ENCODE results near the gene PHYHD1. TPM values are rescaled to one million over a fixed set of nuclear protein-coding genes. Genes with fewer than 3 reads are reported as not detected.

Gene PHYHD1
- total and polyA plus RNA-seq, 2 of the 13 experiments (the other 11 are each of a cell fraction or from before 2014, with no cell fraction given): 10.6 to 25.3 TPM

- TF ChIP-seq, protein P1, sequence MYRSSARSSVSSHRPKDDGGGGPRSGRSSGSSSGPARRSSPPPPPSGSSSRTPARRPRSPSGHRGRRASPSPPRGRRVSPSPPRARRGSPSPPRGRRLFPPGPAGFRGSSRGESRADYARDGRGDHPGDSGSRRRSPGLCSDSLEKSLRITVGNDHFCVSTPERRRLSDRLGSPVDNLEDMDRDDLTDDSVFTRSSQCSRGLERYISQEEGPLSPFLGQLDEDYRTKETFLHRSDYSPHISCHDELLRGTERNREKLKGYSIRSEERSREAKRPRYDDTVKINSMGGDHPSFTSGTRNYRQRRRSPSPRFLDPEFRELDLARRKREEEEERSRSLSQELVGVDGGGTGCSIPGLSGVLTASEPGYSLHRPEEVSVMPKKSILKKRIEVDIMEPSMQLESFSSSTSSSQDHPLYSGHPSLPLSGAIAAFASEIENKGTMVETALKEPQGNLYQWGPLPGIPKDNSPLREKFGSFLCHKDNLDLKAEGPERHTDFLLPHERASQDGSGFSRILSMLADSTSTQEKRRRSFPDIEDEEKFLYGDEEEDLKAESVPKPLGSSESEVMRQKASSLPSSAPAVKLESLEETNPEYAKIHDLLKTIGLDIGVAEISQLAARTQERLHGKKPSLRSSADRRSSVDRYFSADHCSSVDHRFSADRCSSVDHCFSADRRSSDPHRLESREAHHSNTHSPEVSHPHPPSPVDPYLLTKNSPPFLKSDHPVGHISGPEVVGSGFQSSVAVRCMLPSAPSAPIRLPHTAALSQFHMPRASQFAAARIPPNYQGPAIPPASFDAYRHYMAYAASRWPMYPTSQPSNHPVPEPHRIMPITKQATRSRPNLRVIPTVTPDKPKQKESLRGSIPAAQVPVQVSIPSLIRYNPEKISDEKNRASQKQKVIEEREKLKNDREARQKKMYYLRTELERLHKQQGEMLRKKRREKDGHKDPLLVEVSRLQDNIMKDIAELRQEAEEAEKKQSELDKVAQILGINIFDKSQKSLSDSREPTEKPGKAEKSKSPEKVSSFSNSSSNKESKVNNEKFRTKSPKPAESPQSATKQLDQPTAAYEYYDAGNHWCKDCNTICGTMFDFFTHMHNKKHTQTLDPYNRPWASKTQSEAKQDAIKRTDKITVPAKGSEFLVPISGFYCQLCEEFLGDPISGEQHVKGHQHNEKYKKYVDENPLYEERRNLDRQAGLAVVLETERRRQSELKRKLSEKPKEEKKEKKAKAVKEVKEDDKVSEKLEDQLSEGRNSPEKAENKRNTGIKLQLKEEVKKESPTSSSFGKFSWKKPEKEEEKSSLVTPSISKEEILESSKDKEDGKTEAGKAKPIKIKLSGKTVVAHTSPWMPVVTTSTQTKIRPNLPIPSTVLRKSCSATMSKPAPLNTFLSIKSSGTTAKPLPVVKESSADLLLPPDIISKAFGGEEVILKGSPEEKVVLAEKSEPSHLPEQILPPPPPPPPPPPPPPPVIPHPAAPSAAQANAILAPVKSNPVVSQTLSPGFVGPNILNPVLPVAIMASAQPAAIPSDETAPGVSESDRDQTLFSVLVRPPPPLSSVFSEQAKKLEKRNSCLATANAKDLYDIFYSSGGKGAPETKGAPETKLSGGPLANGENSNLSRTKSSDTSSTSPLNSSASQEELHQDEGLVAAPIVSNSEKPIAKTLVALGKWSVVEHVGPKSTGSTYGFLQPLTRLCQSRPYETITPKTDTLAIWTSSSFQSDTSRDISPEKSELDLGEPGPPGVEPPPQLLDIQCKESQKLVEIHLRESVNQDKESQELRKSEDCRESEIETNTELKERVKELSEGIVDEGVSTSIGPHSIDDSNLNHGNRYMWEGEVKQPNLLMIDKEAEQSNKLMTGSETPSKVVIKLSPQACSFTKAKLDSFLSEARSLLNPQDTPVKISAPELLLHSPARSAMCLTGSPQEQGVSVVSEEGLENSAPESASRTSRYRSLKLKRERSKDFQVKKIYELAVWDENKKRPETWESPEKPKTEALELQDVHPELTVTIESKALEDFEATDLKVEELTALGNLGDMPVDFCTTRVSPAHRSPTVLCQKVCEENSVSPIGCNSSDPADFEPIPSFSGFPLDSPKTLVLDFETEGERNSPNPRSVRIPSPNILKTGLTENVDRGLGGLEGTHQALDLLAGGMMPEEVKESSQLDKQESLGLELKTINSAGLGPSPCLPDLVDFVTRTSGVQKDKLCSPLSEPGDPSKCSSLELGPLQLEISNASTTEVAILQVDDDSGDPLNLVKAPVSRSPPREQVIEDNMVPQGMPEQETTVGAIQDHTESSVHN (CRISPR knock-in tag; IDR thresholded peaks at IDR 0.05): no peak
- TF ChIP-seq, protein P2, sequence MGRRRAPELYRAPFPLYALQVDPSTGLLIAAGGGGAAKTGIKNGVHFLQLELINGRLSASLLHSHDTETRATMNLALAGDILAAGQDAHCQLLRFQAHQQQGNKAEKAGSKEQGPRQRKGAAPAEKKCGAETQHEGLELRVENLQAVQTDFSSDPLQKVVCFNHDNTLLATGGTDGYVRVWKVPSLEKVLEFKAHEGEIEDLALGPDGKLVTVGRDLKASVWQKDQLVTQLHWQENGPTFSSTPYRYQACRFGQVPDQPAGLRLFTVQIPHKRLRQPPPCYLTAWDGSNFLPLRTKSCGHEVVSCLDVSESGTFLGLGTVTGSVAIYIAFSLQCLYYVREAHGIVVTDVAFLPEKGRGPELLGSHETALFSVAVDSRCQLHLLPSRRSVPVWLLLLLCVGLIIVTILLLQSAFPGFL (CRISPR knock-in tag; IDR thresholded peaks at IDR 0.05): no peak
- TF ChIP-seq NR3C1 (CRISPR knock-in tag; IDR thresholded peaks at IDR 0.05): no peak
- no peak for TF ChIP-seq ZNF333 (CRISPR knock-in tag; IDR thresholded peaks at IDR 0.05; ENCODE audit: borderline replicate concordance)
- TF ChIP-seq MIER2 (CRISPR knock-in tag; IDR thresholded peaks at IDR 0.05): no peak
- 0 out of 2 replicates have a peak, but pooled peaks have one; percentile 60 for TF ChIP-seq CREBL2 (CRISPR knock-in tag; IDR thresholded peaks at IDR 0.05; ENCODE audit: borderline replicate concordance)
- peak; percentile 72; the same call in 1 of the 2 replicates for TF ChIP-seq HCFC1 (IDR thresholded peaks at IDR 0.05; ENCODE audit: low read depth, low read length)
- TF ChIP-seq, protein P3, sequence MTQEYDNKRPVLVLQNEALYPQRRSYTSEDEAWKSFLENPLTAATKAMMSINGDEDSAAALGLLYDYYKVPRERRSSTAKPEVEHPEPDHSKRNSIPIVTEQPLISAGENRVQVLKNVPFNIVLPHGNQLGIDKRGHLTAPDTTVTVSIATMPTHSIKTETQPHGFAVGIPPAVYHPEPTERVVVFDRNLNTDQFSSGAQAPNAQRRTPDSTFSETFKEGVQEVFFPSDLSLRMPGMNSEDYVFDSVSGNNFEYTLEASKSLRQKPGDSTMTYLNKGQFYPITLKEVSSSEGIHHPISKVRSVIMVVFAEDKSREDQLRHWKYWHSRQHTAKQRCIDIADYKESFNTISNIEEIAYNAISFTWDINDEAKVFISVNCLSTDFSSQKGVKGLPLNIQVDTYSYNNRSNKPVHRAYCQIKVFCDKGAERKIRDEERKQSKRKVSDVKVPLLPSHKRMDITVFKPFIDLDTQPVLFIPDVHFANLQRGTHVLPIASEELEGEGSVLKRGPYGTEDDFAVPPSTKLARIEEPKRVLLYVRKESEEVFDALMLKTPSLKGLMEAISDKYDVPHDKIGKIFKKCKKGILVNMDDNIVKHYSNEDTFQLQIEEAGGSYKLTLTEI (CRISPR knock-in tag; conservative IDR thresholded peaks at IDR 0.05): no peak
- TF ChIP-seq ZNF329 (CRISPR knock-in tag; IDR thresholded peaks at IDR 0.05; ENCODE audit: low read depth): 0 out of 2 replicates have a peak, but pooled peaks have one; percentile 28
- TF ChIP-seq ZNF558 (CRISPR knock-in tag; IDR thresholded peaks at IDR 0.05; ENCODE audit: borderline replicate concordance): no peak
- no peak for TF ChIP-seq ZNF850 (CRISPR knock-in tag; conservative IDR thresholded peaks at IDR 0.05)
- TF ChIP-seq MIXL1 (CRISPR knock-in tag; IDR thresholded peaks at IDR 0.05): 0 out of 2 replicates have a peak, but pooled peaks have one; percentile 11
- TF ChIP-seq ZMYM4 (CRISPR knock-in tag; IDR thresholded peaks at IDR 0.05): peak; percentile 65; the same call in 1 of the 2 replicates
- peak; percentile 45; the same call in 1 of the 2 replicates for TF ChIP-seq ZNF124 (CRISPR knock-in tag; IDR thresholded peaks at IDR 0.05)
- TF ChIP-seq ZNF33B (CRISPR knock-in tag; IDR thresholded peaks at IDR 0.05): 0 out of 2 replicates have a peak, but pooled peaks have one; percentile 31
- peak; percentile 56; the same call in 1 of the 2 replicates for TF ChIP-seq ZMYM3 (CRISPR knock-in tag; IDR thresholded peaks at IDR 0.05)
- TF ChIP-seq ZNF20 (CRISPR knock-in tag; IDR thresholded peaks at IDR 0.05): no peak
Measured at GRCh38 chr9:128881884-128882676, 38.7 kb upstream of the PHYHD1 start, which contains the start of the genes KYAT1 and LRRC8A (continued).
